NCI-H146 treated with DMSO at 0.1 percent for 48 hours (cell line): Measurements from ENCODE around the gene POMT2.

Source experiments
- DNase-seq: peaks from one replicate; lab custom pipeline; 2025; ENCODE audit not compliant: unreplicated experiment; lab: John Stamatoyannopoulos, UW

POMT2 gene

DNA sequence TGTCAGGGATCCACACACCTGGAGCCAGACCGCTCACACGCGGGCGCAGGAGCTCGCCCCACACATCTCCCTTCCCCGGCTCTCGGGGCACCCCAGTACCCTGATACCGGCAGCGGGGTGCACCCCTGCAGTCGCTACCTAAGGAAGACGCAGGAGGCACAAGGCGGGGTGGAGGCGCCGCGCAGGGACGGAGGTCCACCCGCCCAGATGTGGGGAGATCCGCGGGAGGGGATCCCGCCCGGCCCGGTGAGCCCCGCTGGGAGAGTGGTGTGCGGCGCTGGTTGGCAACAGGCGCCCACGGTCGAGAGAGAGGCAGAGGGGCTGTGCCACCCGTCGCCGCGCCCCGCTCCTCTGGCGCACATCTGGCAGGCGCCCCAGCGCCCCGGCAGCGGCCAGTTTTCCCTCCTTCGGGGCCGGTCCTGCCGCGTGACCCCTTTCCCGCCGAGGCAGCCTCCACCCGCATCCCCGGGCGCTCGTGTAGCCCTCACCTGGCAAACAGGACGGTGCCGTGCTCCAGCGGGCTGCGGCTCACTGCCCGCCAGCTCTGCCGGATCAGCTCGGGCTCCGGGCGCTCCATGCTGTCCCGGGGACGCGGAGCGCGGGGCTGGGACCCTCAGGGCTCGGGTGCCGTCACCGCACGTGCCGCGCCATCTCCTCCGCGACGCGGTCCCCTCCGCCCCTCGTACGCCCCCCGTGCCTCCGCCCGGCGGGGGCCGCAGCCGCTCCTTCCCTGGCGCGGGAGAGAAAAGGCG lies 50.1 kb downstream of the POMT2 start:
- DNase-seq, result no peak

DNA sequence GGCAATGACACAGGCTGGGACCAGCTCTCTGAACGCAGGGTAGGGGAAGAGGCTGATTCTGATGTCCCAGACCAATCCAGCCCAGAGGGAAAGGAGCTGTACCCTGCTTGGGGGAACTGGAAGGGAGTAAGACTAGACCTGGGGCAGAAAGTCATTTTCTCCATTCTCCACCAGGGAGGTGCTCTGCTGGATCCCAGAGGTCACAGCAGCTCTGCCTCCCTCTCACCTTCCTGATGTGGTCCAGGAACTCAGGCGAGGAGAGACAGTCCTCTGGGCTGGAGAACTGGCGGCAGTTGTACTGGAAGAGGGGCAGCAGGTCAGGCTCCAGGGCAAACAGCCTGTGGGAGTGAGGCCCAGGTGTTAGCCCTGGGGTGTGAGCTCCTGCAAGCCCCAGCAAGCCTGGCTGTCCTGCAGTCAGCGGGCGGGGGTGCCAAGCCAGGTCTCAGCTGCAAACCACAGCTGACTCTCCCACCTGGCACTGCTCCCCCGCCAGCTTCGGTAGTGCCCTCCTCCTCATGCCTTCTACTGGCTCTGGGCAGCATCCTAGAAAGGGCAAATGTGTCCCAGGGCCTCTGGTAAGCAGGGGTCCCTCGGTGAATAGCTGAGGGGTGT lies 51.6 kb downstream of the POMT2 start:
- DNase-seq, result peak; percentile 55

DNA sequence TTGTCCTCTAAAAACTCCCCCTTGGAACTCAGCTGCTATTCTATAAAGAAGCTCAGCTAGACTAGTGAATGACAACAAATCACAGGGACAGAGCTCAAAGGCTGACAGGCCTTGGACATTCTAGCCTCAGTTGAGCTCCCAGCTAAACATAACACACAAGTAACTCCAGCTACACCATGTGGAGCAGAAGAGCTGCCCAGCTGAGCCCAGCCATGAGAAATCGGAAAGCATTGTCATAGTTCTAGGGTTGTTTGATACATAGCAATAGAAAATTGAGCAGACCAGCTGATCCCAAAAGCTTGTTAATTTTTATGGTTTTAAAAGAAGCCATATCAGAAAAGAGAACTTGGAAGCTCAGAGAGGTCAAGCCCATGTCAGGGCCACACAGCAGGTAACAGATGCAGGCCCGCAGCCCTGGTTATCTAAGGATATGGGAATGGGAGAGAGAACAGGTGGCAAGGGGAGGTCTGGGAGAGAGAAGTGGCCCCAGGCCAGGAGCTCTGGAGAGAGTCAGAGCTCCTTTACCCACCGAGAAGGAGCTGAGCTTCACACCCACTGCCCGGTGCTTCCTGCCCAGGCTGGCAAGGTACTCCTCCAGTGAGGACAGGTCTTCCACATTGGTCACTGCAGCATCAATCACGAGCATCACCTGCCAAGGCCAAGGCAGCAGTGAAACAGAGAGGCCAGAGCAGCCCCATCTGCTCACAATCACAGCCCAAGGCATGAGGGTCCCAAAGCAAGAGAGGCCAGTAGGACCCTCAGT lies 52.6 kb downstream of the POMT2 start:
- no peak for DNase-seq

DNA sequence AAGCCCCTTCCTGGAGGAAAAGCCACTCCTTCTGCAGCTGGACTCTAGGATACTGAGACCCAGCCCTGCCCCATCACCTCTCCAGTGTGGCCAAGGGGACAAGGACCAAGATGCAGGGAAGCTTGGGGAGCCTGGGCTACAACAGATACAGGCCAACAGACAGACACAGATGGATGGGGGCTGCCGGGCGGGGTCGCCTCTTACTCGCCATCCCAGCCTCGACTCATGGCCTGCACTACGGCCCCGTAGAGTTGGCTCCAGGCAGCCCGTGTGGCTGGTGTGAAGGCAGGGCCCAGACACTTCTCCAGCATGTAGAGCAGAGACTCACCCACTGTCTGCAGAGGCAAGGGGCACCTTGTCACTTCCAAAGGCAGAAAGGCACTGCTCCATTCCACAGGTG lies 54.3 kb downstream of the POMT2 start:
- DNase-seq, result no peak

DNA sequence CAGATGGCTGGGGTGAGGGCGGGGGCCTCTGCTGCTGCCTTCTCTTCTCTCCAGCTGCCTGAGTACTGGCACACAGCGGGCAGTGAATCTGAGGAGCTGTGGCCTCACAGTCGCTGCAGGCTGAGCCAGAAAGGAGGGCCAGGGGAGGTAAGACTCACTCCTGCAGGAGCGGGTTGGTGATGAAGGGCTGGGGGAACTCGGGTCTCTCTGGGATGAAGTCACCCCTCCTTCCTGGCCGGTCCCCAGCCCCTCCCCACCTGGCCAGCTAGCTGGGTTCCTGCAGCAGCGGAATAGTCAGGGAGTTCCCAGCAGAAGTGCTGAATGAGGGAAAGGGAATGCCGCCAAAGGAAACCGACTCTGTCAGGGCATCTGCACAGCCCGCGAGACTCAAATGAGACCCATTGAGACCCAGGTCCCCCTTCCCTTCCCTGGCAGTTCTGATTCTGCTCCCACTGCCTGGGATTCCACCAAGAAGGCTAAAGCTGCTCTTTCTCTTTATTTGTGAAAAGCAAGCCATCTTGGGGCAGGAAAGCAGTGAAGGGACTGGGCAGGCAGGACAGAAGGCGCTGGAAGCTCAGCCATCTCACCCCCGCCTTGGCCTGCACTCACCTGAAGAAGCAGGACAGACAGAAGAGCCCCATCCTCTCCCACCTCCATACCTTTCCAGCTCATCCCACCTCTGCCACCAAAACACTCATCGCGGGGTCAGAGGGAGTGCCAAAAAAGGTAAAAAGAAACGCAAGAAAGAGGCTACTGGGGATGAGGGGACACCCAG lies 54.9 kb downstream of the POMT2 start:
- DNase-seq, result no peak

DNA sequence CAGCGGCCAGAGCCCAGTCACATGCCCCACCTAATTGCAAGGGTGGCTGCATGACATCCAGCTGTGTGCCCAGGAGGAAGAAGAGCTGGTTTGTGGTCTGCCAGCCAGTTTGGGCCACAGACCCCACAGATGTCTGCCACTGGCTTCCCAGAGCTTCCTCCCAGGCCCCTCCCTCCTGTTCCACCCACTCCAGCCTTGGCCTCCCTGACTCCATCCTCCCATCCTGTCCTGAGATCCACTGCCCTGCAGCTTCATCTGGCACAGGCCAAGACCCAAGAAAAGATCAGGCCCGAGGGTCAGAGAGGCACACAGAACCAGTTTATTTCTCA lies 55.5 kb downstream of the POMT2 start:
- DNase-seq, result no peak

DNA sequence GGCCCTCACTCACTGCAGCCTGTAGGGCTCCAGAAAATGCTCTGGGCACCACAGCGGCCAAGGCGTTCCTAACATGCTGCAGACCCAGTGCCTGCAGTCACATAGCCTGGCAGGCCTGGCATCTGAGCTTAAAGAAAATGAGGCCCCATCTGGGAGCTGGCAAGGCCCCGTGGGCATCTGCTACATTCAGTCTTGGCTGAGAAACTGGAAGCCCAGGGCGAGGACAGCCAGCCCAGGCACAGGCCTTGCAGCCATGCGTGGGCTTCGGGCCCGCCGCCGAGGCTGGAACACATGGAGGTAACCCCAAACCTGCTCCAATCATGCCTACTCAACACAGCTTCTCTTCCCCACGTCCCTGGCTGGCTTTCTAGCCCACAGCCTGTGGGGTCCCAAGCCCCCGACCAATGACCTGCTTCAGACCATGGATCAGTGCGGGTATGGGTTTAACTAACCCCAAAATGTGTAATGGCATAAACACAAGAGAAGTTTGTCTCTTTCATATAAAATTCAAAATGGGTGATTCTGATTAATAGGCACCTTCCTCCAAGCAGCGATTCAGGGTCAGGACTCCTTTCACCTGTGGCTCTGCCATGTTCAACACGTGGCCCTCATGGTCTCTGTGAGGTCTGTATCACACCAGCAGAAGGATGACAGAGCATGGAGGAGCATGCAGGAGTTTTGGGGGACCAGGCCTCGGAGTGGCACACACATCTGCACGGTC lies 56.1 kb downstream of the POMT2 start:
- no peak for DNase-seq

DNA sequence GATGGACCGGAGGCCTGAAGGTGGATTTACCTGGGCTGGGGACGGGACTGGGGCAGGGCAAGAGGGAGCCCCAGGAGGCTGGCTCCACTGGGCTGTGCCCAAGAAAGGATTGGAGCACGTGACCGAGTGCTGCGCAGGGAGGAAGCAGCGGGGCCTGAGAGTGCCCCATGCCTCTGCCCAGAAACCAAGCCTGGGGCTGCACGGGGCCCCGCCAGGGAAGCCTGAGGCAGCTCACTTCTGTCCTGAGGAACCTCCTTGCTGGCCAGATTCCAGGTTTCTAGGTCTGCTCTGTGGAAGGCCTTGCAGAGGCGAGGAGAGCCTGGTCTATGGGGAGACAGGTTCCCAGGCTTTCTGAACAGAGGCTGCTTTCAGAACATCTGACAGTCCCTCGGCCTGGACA lies 60.1 kb downstream of the POMT2 start:
- DNase-seq, result no peak

DNA sequence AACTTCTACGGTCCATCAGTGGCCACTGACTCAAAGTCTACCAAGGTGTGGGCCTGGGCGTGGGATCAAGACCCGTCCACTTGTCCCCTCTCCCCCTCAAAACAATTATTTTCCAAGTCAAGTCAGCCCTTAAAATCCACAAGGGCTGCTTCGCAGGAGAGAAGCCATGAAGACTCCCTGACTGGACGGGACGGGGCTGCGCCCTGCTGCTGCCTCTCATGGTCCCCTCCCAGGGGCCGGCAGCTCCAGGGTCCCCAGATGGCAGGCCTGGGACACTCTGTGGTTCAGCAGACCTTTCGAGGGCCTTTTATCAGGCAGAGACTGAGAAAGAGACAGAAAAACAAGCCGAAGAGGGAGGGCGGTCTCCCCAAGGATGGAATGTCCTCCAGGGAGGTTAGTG lies 60.5 kb downstream of the POMT2 start:
- DNase-seq, result no peak

DNA sequence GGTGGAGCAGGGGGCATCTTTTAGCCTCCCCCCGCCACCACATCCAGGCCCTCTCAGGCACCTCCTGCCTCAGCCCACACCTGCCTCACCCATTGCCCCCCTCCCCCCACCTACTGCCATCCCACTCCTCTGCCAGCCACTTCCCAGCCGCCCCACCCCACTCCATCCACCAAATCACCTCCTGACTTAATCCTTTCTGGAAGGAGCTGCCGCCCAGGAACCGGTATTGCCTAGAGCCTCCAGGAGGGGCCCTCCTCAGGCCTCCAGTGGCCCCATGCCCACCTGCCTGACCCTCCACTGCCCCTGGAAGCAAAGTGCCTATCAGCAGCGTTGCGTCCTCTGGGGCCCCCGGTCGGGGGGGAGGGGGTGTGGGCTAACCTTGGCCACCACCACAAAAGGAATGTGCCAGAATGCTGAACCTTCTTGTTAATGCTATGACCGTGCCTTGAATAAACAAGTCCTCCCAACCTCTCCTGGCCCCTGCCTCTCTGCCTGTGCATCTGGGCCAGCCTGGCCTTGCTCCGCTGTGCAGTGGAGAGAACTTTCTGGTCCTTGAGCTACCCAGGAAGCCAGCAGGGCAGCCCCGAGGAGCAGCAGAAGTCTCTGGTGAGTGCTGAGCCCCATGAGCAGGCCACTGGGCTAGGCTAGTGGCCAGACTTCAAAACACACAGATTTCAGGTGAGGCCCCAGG lies 61.5 kb downstream of the POMT2 start:
- DNase-seq, result no peak

DNA sequence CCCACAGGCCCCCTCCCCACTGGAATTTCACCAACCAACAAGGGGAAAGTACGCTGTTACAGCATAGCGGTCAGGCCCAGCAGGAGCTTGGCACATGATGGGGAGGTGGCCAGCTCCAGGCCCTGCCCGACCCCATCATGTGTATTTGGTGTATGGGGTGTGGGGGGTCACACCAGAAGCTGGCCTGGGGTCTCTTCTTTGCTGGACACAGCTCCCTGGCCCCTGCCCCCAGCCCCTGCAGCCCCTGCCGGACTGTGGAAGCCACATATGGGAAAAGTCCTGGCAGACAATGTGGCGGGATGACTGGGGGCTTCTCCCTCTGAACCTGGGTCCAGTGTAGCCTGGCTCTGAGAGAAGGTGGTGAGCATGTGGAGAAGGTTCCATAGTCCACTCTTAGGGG lies 62.1 kb downstream of the POMT2 start:
- DNase-seq, result no peak

DNA sequence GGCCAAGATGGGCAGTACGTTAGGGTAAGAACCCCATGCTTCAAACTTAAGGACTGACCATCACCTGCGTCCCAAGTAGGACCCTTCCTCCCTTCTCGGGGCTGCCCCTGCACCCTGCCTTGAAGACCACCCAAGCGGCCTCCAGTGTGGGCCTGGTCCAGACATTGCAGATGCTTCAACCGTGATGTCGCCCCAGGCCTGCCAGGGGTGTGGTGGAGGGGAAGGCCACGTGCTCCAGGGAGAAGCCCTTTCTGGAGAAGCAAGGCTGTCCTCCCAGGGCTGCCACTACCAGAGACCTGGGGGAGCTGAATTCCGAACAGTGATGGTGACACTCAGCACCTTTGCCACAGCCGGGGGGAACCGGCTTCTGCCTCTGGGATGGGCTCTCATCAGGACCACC lies 63.0 kb downstream of the POMT2 start:
- DNase-seq, result no peak

DNA sequence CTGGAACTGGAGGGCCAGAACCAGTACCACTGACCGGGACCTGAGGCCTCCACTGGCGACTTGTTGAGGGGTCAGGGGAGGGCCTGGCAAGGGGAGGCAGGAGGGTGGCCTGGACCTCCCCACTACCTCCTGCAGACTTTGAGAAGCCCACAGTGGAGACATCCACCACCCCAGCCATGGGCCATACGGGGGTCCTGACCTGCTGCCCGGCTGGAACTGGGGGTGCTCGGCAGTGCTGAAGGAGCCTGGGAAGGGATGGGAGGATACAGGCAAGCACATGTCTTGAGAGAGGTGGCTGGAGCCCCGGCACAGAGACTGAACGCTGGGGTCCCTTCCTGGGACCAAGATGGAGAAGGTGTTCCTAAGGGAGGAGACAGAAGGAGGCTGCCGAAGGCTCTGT lies 64.0 kb downstream of the POMT2 start:
- no peak for DNase-seq

DNA sequence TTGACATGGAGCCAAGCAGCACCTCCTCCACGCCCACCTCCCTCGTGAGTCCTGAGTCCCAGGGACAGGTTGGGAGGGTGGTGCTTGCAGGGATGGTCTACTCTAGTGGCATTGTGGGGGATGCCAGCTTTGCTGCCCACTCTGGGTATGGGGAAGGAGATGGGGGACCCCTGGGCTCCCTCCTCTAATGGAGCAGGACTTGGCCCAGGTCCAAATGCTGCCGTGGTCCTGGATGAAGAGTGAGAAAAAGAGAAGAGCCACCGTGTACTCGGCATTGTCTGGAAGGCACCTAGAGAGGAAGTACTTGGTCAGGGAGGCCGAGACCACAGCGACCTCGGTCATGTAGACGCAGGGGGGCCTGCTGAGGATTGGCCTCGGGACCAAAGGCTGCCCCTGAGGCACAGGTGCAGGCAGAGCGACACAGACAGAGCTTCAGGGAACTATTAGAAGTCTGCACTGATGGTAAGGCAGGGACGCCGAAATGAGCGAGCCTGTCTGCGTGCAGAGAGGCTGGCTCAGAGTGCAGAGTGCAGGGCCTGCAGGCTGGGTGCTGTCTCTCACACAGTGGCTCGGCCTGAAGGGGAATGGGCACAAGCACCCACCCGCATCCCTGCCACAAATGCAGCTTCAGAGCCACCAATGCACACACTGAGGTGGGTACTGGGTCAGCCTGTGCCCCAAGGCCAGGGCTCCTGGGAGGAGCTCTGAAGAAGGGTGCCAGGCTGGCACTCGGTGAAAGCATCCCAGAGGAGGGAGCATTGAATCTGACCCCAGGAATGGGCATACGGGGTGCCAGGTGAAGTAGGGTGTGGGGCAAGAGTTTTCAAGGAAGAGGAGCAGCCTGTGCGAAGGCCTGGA lies 67.1 kb downstream of the POMT2 start:
- no peak for DNase-seq

DNA sequence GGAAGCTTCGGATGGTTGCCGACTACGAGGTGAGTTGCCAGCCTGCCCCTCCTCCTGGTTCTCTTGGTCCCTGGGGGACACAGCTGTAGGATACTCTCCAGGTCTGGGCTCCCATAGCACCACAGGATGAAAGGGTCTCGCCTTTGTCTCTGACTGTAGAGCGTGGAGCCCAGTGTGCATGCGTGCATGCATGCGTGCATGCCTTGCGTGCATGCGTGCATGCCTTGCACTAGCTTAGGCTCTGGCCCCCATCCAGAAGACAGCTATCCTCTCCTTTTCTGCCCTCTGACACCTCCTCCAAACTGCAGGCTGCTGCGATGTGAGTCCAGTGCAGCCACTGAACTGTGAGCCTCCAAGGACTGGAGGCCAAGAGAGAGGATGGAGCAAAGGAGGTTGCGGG lies 68.8 kb downstream of the POMT2 start:
- DNase-seq, result no peak

DNA sequence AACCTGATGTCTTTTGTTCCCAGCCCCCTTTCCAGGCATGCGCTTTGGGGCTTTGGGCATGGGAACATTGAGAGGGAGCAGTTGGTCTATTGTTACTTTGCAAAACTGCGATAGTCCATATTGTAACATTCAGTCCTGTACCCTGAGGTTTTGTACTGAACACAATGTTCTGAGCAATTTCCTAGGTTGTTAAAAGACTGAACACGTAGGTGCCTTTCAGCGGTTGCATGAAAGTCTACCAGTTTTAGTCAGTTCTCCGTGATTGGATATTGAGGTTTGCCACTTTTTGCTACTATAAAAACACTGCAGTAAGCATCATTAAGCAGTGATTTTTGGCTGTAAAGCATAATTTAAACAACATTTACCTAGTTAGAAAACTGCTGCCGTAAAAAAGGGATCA lies 69.8 kb downstream of the POMT2 start:
- no peak for DNase-seq

DNA sequence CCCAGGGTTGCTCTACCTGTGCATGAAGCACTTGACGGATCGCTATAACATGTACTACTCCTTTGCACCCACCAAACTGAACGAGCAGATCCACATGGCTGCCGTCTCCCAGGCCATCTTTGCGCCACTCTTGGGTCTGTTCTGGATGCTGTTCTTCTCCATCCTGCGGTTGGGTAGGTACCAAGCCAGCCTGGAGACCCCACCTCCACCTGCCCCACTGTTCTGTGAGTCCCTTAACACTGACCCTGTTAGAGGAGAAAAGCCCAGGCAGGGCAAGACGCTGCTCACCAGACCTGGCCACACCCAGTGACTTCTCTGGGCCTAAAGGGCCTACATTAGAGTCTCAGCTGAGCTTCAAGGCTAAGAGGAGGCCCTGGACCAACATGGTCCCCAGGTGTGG lies 71.4 kb downstream of the POMT2 start:
- no peak for DNase-seq

DNA sequence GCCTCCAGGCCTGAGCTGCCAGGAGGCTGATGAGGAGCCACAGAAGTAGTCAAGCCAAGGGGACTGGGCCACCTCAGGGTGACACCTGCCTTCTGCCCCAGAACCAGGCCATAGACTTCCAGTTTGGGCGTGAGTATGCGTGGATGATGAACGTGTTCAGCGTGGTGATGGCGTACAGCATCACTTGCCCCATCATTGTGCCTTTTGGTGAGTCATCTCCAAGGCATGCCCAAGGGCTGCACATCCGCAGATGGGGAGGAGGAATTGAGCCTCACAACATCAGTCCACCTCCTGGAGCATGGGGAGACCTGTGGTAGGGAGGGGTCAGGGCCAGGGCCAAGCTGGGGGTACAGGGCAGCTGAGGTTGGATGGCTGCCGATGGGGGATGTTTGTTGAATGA lies 72.0 kb downstream of the POMT2 start:
- no peak for DNase-seq

DNA sequence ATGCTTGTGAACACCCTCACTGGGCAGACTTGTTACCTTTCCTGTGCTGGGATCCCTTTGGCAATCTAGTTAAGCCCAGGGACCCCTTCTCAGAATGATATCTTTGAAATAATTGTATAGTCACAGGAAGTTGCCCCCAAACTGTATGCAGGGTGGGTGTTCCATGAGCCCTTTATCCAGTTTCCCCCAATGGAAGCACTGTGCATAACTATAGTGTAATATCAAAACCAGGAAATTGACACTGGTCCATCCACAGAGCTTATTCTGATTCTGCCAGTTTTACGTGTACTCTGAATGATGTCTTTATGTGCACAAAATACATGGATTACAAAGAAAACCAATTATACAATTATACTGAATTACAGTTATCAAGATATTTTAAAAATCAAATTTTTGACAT lies 73.9 kb downstream of the POMT2 start:
- no peak for DNase-seq

DNA sequence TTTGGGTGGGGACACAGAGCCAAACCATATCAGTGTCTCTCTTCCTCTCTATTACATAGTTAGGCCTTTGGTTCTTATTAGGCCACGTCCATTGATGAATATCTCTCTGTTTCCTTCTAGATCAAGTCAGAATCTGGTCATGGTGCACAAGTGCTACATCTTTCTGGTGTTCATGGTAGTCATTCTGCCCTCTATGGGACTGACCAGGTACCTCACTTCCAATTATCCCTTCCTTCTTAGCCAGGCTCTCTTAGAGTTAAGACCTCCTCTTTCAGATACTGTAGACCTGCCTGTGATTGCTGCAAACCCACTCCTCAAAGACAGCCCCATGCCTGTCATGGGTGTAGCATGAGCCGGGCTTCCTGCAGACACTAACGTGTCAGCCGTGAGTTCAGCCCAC lies 74.9 kb downstream of the POMT2 start:
- no peak for DNase-seq
